ENCODE measurements around the gene CLCNKA.
A peak's percentile ranks its signal among the peaks of the same experiment; 100 is the strongest.
"Not testable (repeated sequence)": the region's sequence is repeated elsewhere in the genome, so short reads cannot be mapped to it uniquely, and the experiment has no call there.

Gene CLCNKA

DNA sequence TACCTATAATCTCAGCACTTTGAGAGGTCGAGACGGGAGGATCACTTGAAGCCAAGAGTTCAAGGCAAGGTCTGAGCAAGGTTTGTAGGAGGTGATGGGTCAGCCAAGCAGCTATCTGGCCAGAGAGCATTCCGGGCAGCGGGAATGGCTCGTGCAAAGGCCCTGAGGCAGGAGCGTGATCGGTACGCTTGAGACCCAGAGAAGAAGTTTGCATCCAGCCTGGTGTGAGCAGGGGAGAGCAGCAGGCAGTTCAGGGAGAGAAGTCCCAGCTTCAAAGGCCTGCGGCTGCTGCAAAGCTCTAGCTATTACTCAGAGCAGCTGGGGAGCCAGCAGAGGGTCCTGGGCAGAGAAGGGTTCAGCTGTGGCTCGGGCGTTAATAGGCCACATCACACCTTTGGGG, 22.9 kb upstream of the CLCNKA start:
- DNase-seq, result no peak

GRCh38 chr1:16001274-16001673, 20.6 kb upstream of the CLCNKA start:
- not testable (repeated sequence) for DNase-seq

GRCh38 chr1:16005597-16005996, 16.2 kb upstream of the CLCNKA start:
- DNase-seq, result no peak

DNA sequence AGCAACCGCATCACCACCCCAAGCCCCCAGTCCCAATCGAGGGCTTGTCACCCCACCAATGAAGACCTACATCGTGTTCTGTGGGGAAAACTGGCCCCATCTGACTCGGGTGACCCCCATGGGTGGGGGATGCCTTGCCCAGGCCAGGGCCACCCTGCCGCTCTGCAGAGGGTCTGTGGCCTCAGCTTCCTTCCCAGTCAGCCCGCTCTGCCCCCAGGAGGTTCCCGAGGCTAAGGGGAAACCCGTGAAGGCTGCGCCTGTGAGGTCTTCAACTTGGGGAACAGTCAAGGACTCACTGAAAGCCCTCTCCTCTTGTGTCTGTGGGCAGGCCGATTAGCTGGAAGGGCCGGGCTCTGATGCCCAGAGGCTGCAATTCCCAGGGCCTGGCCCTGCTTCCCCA, 15.8 kb upstream of the CLCNKA start:
- no peak for DNase-seq

GRCh38 chr1:16006552-16007485, 15.0 kb upstream of the CLCNKA start:
- DNase-seq, result no peak

DNA sequence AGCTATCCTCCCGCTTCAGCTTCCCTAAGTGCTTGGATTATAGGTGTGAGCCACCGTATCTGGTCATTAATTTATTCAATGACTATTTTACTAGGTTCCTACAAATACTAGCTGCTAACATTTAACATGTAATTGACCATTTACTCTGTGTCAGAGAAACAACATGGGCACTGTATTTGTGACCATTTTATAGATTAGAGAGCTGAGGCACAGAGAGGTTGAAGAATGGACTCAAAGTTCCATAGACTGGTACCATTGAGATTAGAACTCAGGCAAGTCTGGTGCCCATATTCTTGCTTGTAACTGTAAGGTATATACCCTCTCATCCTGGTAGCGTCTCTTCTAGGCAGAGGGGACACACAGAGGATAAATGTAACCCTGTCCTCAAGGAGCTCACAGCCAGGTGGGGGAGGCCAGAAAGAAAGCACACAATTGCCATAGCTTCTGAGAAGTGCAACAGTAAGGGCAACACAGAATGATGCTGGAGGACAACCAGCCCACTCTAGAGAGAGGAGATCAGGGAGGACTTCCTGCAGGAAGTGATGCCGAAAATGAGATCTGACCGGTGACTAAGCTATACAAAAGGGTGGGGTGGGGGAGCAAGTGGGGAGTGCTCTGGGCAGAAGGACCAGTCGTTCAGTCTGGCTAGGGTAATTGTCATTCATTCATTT, 14.0 kb upstream of the CLCNKA start:
- no peak for DNase-seq

GRCh38 chr1:16009030-16009460, 12.8 kb upstream of the CLCNKA start:
- DNase-seq, result peak; percentile 95

- no peak for DNase-seq
Observed at GRCh38 chr1:16009678-16010077, 12.2 kb upstream of the CLCNKA start.

- DNase-seq, result no peak
Observed at GRCh38 chr1:16010837-16011236, 11.0 kb upstream of the CLCNKA start.

DNA sequence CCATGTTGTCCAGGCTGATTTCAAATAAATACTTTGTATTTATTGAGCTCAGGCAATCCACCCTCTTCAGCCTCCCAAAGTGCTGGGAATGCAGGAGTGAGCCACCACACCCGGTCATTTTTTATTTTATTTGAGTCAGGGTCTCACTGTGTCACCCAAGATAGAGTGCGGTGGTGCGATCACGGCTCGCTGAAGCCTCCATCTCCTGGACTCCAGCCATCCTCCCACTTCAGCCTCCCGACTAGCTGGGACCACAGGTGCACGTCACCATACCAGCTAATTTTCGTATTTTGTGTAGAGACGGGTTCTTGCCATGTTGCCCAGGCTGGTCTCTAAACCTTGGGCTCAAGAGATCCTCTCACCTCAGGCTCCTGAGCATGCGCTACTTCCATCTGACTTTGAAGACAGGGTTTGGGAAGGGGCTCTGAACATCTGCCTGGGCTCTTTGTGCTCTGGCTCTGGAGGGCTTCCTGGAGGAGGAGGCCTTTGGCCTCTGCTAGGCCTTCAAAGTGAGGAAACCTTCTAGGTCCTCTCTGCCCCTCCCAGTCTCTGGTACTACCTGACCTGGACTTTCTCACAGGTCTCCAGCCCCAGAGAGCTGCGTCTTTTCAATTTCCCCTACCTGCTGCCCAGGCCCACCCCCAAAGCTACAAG, 9.8 kb upstream of the CLCNKA start:
- DNase-seq, result no peak

- DNase-seq, result peak; percentile 90
Observed at GRCh38 chr1:16012590-16013219, 9.1 kb upstream of the CLCNKA start.

DNA sequence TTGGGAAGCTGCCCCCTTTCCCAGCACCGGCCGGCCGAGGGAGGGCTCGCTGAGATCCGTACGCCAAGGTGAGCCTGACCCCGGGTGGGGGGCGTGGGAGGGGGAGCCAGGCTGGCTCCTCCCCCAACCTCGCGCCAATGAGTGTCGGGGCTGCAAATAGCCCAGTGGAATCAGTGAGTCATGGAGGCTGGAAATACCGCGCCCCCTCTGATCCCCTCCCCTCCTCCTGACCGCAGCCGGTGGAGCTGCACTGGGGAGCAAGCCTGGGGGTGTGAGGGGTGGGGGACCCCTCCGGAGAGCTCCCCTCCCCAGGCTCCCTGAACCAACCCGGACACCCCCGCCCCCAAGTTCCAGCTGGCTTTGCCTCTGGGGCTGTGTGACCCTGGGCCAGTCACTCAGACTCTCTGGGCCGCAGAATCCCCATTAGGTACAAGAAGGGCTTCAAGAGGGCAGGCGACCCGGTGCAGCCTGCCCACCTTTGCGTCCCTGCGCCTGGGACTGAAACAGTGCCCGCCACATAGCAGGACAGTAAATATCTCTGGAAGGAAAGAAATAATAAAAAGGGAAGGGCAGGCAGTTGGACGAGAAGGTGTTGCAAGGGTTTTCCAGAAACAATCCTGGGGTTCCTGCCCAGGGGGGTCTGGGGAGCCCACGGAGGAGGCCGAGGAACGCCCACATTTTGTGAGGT, 8.5 kb upstream of the CLCNKA start:
- DNase-seq, result peak; percentile 93

GRCh38 chr1:16013908-16014258, 8.0 kb upstream of the CLCNKA start:
- DNase-seq, result no peak

GRCh38 chr1:16014509-16015482, 7.0 kb upstream of the CLCNKA start:
- no peak for DNase-seq

DNA sequence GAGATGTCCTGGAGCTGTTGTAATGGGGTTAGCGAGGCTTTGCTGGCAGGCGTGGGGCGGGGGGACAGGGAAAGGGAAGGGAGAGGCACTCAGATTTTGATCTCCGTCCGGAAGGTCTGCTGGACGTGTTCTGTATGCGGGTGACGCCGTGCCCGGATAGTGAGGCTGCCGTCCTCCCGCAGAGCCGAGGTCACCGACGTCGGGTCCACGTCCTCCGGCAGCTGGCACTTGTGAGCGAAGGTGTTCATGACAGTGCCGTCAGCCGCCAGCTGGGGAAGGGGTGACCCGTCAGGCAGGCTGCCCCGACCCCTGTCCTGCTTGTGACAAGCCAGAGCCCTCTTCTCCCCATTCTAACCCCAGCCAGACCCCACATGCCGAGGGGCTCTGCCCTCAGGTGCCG, 6.3 kb upstream of the CLCNKA start:
- no peak for DNase-seq

- no peak for DNase-seq
Observed at GRCh38 chr1:16015960-16016901, 5.6 kb upstream of the CLCNKA start.

- DNase-seq, result no peak
Observed at GRCh38 chr1:16017076-16017460, 4.8 kb upstream of the CLCNKA start.

DNA sequence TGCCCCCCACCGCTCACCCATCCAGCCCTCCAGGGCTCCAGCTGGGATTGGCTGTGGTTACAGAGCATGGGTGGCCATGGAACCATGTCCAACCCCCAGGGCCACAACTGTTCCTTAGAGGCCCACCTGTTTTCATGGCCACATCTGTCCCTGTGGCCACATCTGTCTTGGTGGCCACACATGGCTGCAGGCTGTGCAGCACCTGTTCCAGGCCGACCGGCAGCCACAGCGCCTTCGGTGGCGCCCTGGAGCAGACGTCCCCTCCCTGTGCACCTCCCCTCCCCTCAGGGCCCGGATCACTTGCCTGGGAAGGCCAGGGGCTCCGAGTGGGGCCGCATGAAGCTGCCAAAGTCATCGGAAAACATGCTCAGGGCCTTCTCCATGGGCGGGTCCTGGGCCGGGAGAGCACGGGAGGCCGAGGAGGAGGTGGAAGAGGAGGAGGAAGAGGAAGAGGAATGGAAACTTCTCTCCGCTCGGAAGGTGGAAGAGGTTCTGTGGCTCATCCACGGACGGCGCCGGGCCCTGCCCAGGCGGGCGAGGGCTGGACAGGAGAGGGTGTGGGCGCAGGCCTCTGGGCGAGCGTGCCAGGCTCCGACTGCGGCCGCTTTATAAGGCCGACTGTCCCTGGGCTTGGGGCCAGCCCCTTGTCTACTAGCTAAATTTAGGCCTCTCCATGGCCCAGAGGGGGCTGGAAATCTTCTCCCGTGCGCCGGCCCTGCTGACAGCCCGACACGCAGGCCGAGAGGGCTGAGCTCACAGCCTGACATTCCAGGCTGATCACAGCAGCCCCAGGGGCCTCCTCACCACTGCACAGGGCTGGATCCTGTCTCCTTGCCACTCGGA, 4.2 kb upstream of the CLCNKA start, which contains the start of gene HSPB7:
Gene HSPB7 (minus strand): TSS at position 583 of the 843 bp plus-strand sequence. CDS start 80 bp downstream, at position 503.
- peak; percentile 95 for DNase-seq

DNA sequence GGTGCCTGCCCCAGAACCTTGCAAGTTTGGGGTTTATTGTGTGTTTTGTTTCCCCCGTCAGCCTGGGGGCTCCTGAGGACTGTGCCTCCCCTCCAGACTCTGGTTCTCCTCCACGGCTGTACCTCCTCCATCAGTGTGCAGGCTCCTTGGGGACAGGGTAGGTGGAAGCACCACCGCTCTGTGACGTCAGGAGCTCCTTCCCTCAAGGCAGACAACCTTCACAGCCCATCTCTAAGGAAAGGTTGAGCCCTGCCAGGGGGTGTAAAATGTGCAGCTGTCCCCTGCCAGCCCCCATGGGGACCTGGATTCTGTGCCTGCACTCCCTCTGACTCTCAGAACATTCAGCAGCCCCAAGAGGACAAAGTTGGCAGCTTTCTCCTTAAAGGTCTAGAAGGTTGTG, 3.5 kb upstream of the CLCNKA start:
- DNase-seq, result no peak

All from islet precursor cell (in vitro differentiated cells).